ENCODE results near the gene PCDHA7. TPM values are rescaled to one million over a fixed set of nuclear protein-coding genes. Genes with fewer than 3 reads are reported as not detected.

PCDHA7 gene
- total RNA-seq, 4 donors from 2014 or later: 0.38 to 0.52 TPM; not detected in 2

GRCh38 chr5:140877262-140877581, 43.2 kb downstream of the PCDHA7 start:
- H3K27ac ChIP-seq: no peak overlapping the region
- no peaks in the 10 kb centered on the region for H3K4me1 ChIP-seq
- H3K36me3 ChIP-seq: no peaks in the 10 kb centered on the region
- H3K4me3 ChIP-seq: no peak overlapping the region
- TF ChIP-seq POLR2AphosphoS5 (IDR thresholded peaks at IDR 0.05): no peak
- no peak for TF ChIP-seq POLR2A (IDR thresholded peaks at IDR 0.05)
- TF ChIP-seq EP300 (IDR thresholded peaks at IDR 0.05): no peak
- TF ChIP-seq, protein P1, sequence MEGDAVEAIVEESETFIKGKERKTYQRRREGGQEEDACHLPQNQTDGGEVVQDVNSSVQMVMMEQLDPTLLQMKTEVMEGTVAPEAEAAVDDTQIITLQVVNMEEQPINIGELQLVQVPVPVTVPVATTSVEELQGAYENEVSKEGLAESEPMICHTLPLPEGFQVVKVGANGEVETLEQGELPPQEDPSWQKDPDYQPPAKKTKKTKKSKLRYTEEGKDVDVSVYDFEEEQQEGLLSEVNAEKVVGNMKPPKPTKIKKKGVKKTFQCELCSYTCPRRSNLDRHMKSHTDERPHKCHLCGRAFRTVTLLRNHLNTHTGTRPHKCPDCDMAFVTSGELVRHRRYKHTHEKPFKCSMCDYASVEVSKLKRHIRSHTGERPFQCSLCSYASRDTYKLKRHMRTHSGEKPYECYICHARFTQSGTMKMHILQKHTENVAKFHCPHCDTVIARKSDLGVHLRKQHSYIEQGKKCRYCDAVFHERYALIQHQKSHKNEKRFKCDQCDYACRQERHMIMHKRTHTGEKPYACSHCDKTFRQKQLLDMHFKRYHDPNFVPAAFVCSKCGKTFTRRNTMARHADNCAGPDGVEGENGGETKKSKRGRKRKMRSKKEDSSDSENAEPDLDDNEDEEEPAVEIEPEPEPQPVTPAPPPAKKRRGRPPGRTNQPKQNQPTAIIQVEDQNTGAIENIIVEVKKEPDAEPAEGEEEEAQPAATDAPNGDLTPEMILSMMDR (IDR thresholded peaks at IDR 0.05): no peak
- 80% methylated on average over 1 of the region's 37 CpGs for WGBS
- DNase-seq (ENCODE audit: low spot score in 2 of 2): no peak
- peaks cover 4% of the 10 kb centered on the region for H3K27me3 ChIP-seq
- H3K9me3 ChIP-seq: peaks cover 20% of the 10 kb centered on the region

- peaks cover 32% of the 10 kb centered on the region for H3K9me3 ChIP-seq
- no peak for DNase-seq (ENCODE audit: low spot score in 2 of 2)
- H3K4me3 ChIP-seq: no peak within 1 kb of the TSS
- 16% methylated on average over 21 of the region's 35 CpGs for WGBS
- TF ChIP-seq POLR2A (IDR thresholded peaks at IDR 0.05) (no peak), POLR2AphosphoS5 (IDR thresholded peaks at IDR 0.05) (no peak), EP300 (IDR thresholded peaks at IDR 0.05) (no peak)
- TF ChIP-seq, protein P1 (IDR thresholded peaks at IDR 0.05): no peak
- H3K36me3 ChIP-seq: no peaks in the 10 kb centered on the region
- peaks cover 2% of the 10 kb centered on the region for H3K27me3 ChIP-seq
- no peak within 1 kb of the TSS for H3K27ac ChIP-seq
- no peaks in the 10 kb centered on the region for H3K4me1 ChIP-seq
These were observed 48.0 kb downstream of the PCDHA7 start, which contains the start of gene PCDHA13 for GRCh38 chr5:140881889-140882590. PCDHA13 (plus strand) TSS chr5:140882124; CDS start chr5:140882269, 145 bp downstream.

DNA sequence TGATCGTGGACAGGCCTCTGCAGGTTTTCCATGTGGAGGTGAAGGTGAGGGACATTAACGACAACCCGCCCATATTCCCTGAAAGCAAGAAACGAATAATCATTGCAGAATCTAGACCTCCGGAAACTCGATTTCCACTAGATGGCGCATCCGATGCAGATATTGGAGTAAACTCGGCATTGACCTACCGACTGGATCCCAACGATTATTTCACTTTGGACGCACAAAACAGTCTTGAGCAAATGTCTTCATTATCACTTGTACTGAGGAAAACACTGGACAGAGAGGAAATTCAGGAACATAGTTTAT, 48.5 kb downstream of the PCDHA7 start:
- no peak for TF ChIP-seq POLR2A (IDR thresholded peaks at IDR 0.05)
- TF ChIP-seq, protein P1 (IDR thresholded peaks at IDR 0.05): no peak
- no peak for TF ChIP-seq EP300 (IDR thresholded peaks at IDR 0.05)
- TF ChIP-seq POLR2AphosphoS5 (IDR thresholded peaks at IDR 0.05): no peak
- DNase-seq (ENCODE audit: low spot score in 2 of 2): no peak
- no peak overlapping the region for H3K4me3 ChIP-seq
- H3K36me3 ChIP-seq: no peaks in the 10 kb centered on the region
- no peaks in the 10 kb centered on the region for H3K27me3 ChIP-seq
- H3K9me3 ChIP-seq: peaks cover 27% of the 10 kb centered on the region
- no peaks in the 10 kb centered on the region for H3K4me1 ChIP-seq
- 21% methylated on average over 12 of the region's 12 CpGs for WGBS
- no peak overlapping the region for H3K27ac ChIP-seq

- no peak for DNase-seq (ENCODE audit: low spot score in 2 of 2)
- no peaks in the 10 kb centered on the region for H3K36me3 ChIP-seq
- no peaks in the 10 kb centered on the region for H3K4me1 ChIP-seq
- TF ChIP-seq POLR2AphosphoS5 (IDR thresholded peaks at IDR 0.05) (no peak), EP300 (IDR thresholded peaks at IDR 0.05) (no peak), POLR2A (IDR thresholded peaks at IDR 0.05) (no peak)
- TF ChIP-seq, protein P1 (IDR thresholded peaks at IDR 0.05): no peak
- no peak overlapping the region for H3K4me3 ChIP-seq
- H3K27me3 ChIP-seq: no peaks in the 10 kb centered on the region
- no peak overlapping the region for H3K27ac ChIP-seq
- 41% methylated on average over 13 of the region's 41 CpGs for WGBS
- H3K9me3 ChIP-seq: peaks cover 27% of the 10 kb centered on the region
These were observed 49.3 kb downstream of the PCDHA7 start for GRCh38 chr5:140883373-140883772.

- no peak overlapping the region for H3K4me3 ChIP-seq
- no peak overlapping the region for H3K27ac ChIP-seq
- H3K4me1 ChIP-seq: no peaks in the 10 kb centered on the region
- H3K36me3 ChIP-seq: no peaks in the 10 kb centered on the region
- DNase-seq (ENCODE audit: low spot score in 2 of 2): no peak
- WGBS: 48% methylated on average over 23 of the region's 79 CpGs
- H3K9me3 ChIP-seq: peaks cover 27% of the 10 kb centered on the region
- H3K27me3 ChIP-seq: no peaks in the 10 kb centered on the region
- TF ChIP-seq POLR2A (IDR thresholded peaks at IDR 0.05): no peak
- TF ChIP-seq POLR2AphosphoS5 (IDR thresholded peaks at IDR 0.05): no peak
- TF ChIP-seq, protein P1 (IDR thresholded peaks at IDR 0.05): no peak
- TF ChIP-seq EP300 (IDR thresholded peaks at IDR 0.05): no peak
These were observed 50.0 kb downstream of the PCDHA7 start for GRCh38 chr5:140883927-140884697.
